Osteocyte (in vitro differentiated cells): ENCODE measurements around the gene UBA7. TPM values are rescaled to one million over a fixed set of nuclear protein-coding genes. Genes with fewer than 3 reads are reported as not detected.
"Not testable (repeated sequence)": the region's sequence is repeated elsewhere in the genome, so short reads cannot be mapped to it uniquely, and the experiment has no call there.

ENCODE experiments used
- DNase-seq: peaks from one replicate; pipeline ENCODE4 v3.0.0; 2021; ENCODE audit warnings: mixed read lengths; ENCODE audit not compliant: unreplicated experiment; ENCODE audit errors: extremely low spot score
- H3K27ac Mint-ChIP-seq: one replicate; pipeline ENCODE4 v1.8.0; 2021; ENCODE audit warnings: mild to moderate bottlenecking, mixed read lengths; ENCODE audit not compliant: unreplicated experiment
- H3K27me3 Mint-ChIP-seq: one replicate; pipeline ENCODE4 v1.8.0; 2021; ENCODE audit warnings: mixed read lengths; ENCODE audit not compliant: unreplicated experiment
- H3K36me3 Mint-ChIP-seq: one replicate; pipeline ENCODE4 v1.8.0; 2021; ENCODE audit warnings: mixed read lengths; ENCODE audit not compliant: unreplicated experiment
- H3K4me1 Mint-ChIP-seq: one replicate; pipeline ENCODE4 v1.8.0; 2021; ENCODE audit warnings: mixed read lengths; ENCODE audit not compliant: unreplicated experiment
- H3K4me3 Mint-ChIP-seq: one replicate; pipeline ENCODE4 v1.8.0; 2021; ENCODE audit warnings: mild to moderate bottlenecking, moderate library complexity, mixed read lengths; ENCODE audit not compliant: unreplicated experiment
- H3K9me3 Mint-ChIP-seq: one replicate; pipeline ENCODE4 v1.8.0; 2021; ENCODE audit warnings: mixed read lengths; ENCODE audit not compliant: unreplicated experiment
- total RNA-seq: library from RNA; stranded (reverse); gene quantifications from 2 replicates; pipeline ENCODE4 v1.2.1, GENCODE V29; 2021
- TF ChIP-seq, protein P1 (sequence below): fragments of 200-600 bp; sonication (generic); IDR thresholded peaks from 2 replicates; pipeline ENCODE4 v1.5.0; 2021; ENCODE audit warnings: antibody characterized with exemption, mild to moderate bottlenecking, moderate library complexity

UBA7 gene
- total RNA-seq, 1 donor from 2014 or later: 63.6 TPM

DNA sequence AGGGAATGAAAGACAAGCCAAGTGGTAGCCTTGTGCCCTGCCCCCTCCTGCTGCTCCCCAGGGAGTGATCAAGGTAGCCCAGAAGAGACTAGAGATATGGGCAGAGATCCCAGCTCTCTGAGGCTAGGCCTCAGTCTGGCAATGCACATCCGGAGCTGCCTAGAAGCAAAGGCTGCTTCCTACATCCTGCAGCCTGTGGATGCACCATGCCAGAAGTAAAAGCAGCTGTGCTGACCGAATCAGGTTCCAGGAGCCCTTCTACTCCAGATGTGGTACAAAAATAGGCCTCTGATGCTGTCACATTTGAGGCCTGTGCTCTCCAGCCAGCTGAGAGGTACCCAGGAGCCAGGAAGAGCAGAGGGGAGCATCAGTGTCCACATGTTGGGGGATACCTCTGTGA lies 26.6 kb upstream of the UBA7 start:
- no peak for DNase-seq
- no peaks in the 10 kb centered on the region for H3K27me3 Mint-ChIP-seq
- no peak overlapping the region for H3K4me3 Mint-ChIP-seq
- no peaks in the 10 kb centered on the region for H3K36me3 Mint-ChIP-seq
- peaks cover 5% of the 10 kb centered on the region for H3K4me1 Mint-ChIP-seq
- H3K9me3 Mint-ChIP-seq: no peaks in the 10 kb centered on the region
- TF ChIP-seq, protein P1, sequence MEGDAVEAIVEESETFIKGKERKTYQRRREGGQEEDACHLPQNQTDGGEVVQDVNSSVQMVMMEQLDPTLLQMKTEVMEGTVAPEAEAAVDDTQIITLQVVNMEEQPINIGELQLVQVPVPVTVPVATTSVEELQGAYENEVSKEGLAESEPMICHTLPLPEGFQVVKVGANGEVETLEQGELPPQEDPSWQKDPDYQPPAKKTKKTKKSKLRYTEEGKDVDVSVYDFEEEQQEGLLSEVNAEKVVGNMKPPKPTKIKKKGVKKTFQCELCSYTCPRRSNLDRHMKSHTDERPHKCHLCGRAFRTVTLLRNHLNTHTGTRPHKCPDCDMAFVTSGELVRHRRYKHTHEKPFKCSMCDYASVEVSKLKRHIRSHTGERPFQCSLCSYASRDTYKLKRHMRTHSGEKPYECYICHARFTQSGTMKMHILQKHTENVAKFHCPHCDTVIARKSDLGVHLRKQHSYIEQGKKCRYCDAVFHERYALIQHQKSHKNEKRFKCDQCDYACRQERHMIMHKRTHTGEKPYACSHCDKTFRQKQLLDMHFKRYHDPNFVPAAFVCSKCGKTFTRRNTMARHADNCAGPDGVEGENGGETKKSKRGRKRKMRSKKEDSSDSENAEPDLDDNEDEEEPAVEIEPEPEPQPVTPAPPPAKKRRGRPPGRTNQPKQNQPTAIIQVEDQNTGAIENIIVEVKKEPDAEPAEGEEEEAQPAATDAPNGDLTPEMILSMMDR: no peak
- no peak overlapping the region for H3K27ac Mint-ChIP-seq

DNA sequence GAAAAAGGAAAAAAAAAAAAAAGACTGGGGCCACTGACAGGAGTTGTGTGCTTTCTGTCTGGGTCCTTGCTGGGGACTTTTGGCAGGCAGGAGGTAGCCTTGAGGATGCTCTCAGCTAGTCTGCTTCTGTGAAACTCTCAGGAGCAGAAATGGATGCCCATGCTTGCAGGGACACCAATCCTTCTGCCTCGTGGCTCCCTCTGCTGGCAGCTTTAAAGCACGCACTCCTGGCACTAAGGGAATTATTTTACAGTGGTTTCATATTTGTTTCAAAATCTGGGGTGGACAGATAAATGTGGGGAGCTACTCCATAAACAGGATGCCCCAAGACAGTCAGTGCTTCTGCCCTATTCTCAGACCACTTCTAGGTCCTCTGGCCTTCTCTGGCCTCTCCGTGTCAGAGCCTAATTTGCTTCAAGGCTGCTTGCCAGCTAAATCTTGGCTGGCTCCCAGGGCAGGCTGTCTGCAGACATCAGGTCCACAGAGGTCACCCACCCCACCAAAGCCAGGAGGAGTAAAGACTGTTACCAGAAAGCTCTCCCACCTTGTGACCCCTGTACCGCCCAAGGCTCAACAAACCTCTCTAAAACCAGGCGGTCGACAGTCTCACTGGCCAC lies 25.5 kb upstream of the UBA7 start:
- TF ChIP-seq, protein P1: peak; percentile 92
- no peaks in the 10 kb centered on the region for H3K27me3 Mint-ChIP-seq
- H3K4me3 Mint-ChIP-seq: no peak overlapping the region
- no peaks in the 10 kb centered on the region for H3K9me3 Mint-ChIP-seq
- peak; percentile 90 for DNase-seq
- H3K4me1 Mint-ChIP-seq: peaks cover 5% of the 10 kb centered on the region
- no peaks in the 10 kb centered on the region for H3K36me3 Mint-ChIP-seq
- H3K27ac Mint-ChIP-seq: peak overlapping the region; percentile 31

DNA sequence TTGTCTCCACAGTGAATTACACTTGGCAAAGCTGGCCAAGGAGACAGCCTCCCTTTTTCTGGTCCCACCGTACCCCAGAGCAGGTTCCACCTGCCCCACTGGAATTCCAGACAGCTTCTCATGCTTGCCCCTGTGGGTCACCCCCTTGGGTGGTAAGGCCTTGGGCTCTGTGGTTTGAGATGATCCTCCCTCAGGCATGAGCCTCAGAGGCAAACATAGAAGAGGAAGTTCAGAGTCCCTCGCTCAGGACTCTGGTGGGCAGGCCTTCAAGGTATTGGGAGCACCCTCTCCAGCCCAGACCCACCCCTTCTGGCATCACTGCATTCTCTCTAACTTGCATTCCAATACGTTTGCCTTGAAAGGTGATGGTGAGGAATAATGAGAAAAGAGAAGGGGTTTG lies 17.6 kb upstream of the UBA7 start:
- no peaks in the 10 kb centered on the region for H3K4me1 Mint-ChIP-seq
- H3K27me3 Mint-ChIP-seq: no peaks in the 10 kb centered on the region
- H3K27ac Mint-ChIP-seq: no peak overlapping the region
- no peaks in the 10 kb centered on the region for H3K9me3 Mint-ChIP-seq
- H3K36me3 Mint-ChIP-seq: peaks cover 3% of the 10 kb centered on the region
- no peak for DNase-seq
- no peak overlapping the region for H3K4me3 Mint-ChIP-seq
- TF ChIP-seq, protein P1: no peak

DNA sequence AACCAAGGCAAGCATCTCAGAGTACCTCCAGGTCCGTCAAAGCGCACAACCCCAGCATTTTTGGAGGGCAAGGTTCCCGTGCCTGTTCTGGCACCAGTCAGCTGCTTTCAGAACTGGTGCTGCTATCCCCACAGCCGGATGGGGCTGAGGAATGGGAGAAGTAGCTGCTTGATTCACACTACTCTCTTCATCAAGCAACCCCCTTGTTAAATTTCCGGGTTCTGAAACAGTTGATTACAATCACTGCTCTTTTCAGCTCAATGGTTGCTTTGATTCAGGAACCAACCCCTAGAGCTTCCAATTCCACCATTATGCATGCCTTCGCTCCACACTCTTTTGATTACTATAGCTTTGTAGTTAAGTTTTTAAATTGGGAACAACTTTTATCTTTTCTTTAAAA lies 12.3 kb upstream of the UBA7 start:
- Mint-ChIP-seq H3K36me3 (peaks cover 3% of the 10 kb centered on the region), H3K4me3 (no peak overlapping the region), H3K4me1 (no peaks in the 10 kb centered on the region), H3K9me3 (no peaks in the 10 kb centered on the region), H3K27me3 (no peaks in the 10 kb centered on the region), H3K27ac (no peak overlapping the region)
- TF ChIP-seq, protein P1: no peak
- no peak for DNase-seq

DNA sequence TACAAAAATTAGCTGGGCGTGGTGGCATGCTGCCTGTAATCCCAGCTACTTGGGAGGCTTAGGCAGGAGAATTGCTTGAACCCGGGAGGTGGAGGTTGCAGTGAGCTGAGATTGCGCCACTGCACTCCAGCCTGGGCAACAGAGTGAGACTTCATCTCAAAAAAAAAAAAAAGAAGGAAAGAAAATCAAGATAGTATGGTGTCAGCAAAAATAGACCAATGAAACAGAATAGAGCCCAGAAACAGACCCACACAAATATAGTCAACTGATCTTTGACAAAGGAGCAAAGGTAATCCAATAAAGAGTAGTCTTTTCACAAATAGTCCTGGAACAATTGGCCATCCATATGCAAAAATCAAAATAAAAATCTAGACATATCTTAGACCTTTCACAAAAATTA lies 9.4 kb upstream of the UBA7 start:
- H3K4me3 Mint-ChIP-seq, H3K27ac Mint-ChIP-seq, H3K36me3 Mint-ChIP-seq, DNase-seq, H3K4me1 Mint-ChIP-seq, H3K9me3 Mint-ChIP-seq, H3K27me3 Mint-ChIP-seq: not testable (repeated sequence)
